Peyer's patch (tissue), 4 donors: ENCODE results near the gene PEX16.
A peak's percentile ranks its signal among the peaks of the same experiment; 100 is the strongest.

Experiments
- CTCF ChIP-seq, 6 experiments: fragments of 450-650 bp in 4 of 6; fragments of 200-600 bp in 2 of 6; sonication (generic) in 1 of 6; IDR thresholded peaks; one replicate each; pipeline ENCODE4 v1.5.1; 2017 to 2019; ENCODE audit warnings: antibody characterized with exemption in 6 of 6, mild to moderate bottlenecking in 3 of 6, moderate library complexity in 1 of 6
- POLR2A ChIP-seq, 2 donors: fragments of 450-650 bp; IDR thresholded peaks; one replicate each; pipeline ENCODE4 v1.5.1; 2017; ENCODE audit warnings: antibody characterized with exemption in 2 of 2, mild to moderate bottlenecking in 2 of 2, moderate library complexity in 2 of 2

GRCh38 chr11:45872651-45873356 lies 44.9 kb downstream of the PEX16 start:
- TF ChIP-seq CTCF (IDR thresholded peaks at IDR 0.05) (peak in 4 of 6 experiments; percentile 40 to 63 (median 58)), POLR2A (IDR thresholded peaks at IDR 0.05) (no peak)
